ENCODE results near the gene XRCC3.

Gene XRCC3

GRCh38 chr14:103650213-103650612, 65.0 kb downstream of the XRCC3 start:
- H3K27ac Mint-ChIP-seq: no peak overlapping the region
- no peaks in the 10 kb centered on the region for H3K9me3 Mint-ChIP-seq

GRCh38 chr14:103649001-103649400, 66.2 kb downstream of the XRCC3 start:
- H3K27me3 Mint-ChIP-seq (ENCODE audit: low read depth): no peaks in the 10 kb centered on the region
- no peaks in the 10 kb centered on the region for H3K36me3 Mint-ChIP-seq (ENCODE audit: low read depth)
- H3K4me3 Mint-ChIP-seq: no peak overlapping the region
- H3K4me1 Mint-ChIP-seq (ENCODE audit: low read depth): peaks cover 7% of the 10 kb centered on the region
- H3K27ac Mint-ChIP-seq: no peak overlapping the region
- no peaks in the 10 kb centered on the region for H3K9me3 Mint-ChIP-seq

More at GRCh38 chr14:103650213-103650612, 65.0 kb downstream of the XRCC3 start:
- H3K4me3 Mint-ChIP-seq: no peak overlapping the region
- H3K4me1 Mint-ChIP-seq (ENCODE audit: low read depth): peaks cover 8% of the 10 kb centered on the region
- H3K36me3 Mint-ChIP-seq (ENCODE audit: low read depth): peaks cover 5% of the 10 kb centered on the region
- H3K27me3 Mint-ChIP-seq (ENCODE audit: low read depth): no peaks in the 10 kb centered on the region

All from T-helper 1 cell treated with Interleukin-12 subunit alpha and Interleukin-12 subunit beta and Interleukin-4 antibody, amounts not matched to agents 30 μg/mL and 1 μg/mL, for 36 hours (primary cell).